NCI-H1048 (cell line): Measurements from ENCODE around the gene ZDHHC1.

Experiments used
- DNase-seq: peaks from one replicate; lab custom pipeline; 2025; lab: John Stamatoyannopoulos, UW

The ZDHHC1 gene

GRCh38 chr16:67415872-67416793 lies at the start of gene ZDHHC1:
Gene ZDHHC1 (minus strand): TSS chr16:67416477. CDS start chr16:67407775, 8,702 bp downstream.
- no peak for DNase-seq

DNA sequence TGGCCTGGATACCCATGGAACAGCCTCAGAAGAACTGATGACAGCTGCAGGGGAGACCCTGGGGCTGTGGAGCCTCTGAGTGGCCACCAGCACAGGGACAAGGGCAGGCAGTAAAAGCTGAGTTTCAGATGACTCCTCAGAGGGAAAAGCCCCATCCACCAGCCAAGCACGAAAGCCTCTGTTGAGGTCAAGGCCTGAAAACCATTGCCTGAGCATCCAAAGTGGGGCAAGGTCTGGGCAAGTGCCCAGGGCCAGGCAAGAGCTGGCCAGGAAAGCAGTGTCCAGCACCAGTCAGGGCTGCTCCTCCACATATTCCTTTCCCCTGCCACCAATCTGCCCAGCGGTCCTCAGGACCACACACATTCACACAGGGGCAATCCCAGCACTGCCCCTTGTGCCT lies 48.3 kb upstream of the ZDHHC1 start:
- no peak for DNase-seq

- no peak for DNase-seq
Observed at GRCh38 chr16:67463691-67464090, 47.4 kb upstream of the ZDHHC1 start.

GRCh38 chr16:67463059-67463458 lies 46.8 kb upstream of the ZDHHC1 start:
- DNase-seq, result no peak

DNA sequence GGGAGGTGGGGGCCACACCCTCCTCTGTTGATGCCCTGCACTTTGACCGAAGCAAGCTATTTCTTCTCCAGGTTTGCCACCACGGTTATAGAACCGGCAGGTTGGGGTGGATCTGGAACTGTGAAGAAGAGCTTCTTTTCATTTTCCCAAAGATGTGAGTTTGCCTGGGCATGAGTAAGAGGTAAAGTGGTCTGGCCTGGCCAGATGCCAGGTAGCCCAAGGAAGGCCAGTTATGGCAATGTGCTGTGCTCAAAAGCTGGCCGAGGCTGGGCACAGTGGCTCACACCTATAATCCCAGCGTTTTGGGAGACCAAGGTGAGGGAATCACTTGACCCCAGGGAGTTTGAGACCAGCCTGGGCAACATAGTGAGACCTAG lies 46.0 kb upstream of the ZDHHC1 start:
- no peak for DNase-seq

DNA sequence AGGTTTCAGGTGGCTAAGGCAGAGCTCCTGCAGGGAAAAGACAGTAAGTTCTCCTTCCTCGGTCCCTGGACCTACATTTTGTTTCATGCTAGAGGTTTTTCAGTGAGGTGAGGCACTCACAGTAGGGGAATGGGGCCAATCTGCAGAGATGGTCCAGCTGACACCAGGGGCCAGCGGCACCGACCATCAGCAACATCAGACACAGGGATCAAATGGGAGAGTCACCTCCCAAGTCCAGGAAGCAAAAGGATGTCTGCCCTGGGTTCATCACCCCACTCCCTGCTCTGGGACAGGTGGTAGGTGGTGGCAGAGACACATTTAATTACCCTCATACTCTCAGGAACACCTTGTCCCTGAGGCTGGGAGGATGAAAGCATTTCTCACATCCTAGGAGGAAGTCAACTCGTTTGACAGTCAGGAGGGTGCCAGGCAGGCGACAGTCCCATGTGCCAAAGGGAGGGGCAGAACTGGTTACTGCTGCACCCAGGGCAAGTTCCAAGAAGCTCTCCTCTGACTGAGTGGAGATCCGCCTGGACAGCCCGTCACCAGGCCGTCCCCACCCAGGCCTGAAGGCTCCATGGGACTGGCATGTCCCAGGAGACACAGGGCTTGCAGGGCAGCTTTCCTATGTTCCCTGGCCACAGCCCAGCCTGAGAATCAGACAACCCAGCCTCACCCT lies 45.5 kb upstream of the ZDHHC1 start:
- no peak for DNase-seq

DNA sequence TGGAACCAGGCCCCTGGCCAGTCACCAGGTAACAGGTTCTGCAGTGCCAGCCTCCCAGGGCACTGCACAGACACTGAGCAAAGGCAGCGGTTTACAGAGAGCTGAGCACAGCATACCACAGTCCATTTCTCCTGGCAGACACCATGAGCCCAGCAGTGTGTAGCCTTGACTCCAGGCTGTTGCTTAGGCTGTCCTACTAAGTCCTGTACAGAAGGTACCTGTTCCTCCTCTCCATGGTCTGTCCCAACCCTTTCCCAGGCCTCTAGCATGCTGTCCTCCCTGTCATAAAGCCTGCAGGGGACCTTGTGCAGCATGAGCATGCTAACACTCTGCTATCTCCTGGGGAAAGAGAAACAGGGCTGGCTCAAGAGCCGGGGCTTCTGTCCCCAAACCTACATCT lies 44.7 kb upstream of the ZDHHC1 start:
- DNase-seq, result no peak

DNA sequence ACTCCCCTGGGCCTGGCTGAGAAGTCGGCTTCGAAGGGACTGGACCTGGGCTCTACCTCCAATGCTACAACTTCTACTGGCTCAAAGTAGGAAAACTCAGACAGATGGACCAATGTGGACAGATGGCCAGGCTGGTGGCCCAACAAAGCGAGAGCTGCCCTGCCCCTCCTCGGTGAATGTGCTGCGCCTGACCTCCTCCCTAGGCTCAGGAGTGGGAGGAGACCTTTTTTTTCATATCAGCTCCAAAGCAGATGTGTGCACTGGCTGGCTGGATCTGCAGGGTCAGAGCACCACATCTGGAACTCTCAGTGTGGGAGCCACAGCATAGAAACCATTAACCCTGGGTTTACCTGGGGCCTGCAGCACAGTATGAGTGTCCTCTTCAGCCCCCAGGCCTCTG lies 43.9 kb upstream of the ZDHHC1 start:
- DNase-seq, result no peak

DNA sequence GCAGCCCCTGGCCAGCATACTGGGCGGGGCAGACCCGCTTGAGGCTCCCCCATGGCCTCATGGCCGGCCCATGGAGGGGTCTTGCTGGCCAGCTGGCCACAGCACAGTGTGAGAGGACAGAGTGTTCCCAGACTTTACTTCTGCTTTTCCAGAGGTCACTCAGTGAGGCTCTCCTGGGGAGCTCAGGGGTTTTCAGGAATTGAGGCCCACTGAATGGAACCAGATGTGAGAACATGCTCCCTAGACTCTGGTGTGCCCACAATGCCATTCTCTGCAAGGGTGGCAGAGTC lies 43.5 kb upstream of the ZDHHC1 start:
- no peak for DNase-seq

- DNase-seq, result no peak
Observed at GRCh38 chr16:67459066-67459860, 43.0 kb upstream of the ZDHHC1 start.

DNA sequence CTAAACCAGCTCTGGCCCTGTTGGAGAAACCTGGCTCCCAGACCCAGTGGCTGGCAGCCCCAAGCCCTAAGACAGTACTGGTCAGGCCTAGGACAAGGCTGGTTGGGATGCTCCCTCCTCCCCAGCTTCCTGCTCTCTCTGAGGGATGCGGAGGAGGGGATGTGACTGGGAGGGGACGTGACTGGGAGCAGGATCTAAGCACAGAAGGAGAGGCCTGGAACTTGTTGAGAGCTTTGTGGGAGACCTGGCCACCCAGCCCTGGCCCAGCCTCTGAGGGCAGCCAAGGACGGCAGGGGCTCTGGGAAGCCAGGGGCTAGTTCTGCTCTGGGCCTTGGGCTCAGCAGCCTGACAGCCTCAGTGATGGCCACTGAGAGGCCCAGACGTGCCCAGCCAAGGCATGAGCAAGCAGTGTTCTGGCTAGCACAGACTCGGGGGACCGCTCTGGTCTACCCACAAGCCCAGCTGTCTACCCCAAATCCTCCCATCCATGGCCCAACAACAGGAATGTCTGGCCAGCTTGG lies 41.9 kb upstream of the ZDHHC1 start:
- no peak for DNase-seq

GRCh38 chr16:67457611-67458010 lies 41.3 kb upstream of the ZDHHC1 start:
- no peak for DNase-seq

DNA sequence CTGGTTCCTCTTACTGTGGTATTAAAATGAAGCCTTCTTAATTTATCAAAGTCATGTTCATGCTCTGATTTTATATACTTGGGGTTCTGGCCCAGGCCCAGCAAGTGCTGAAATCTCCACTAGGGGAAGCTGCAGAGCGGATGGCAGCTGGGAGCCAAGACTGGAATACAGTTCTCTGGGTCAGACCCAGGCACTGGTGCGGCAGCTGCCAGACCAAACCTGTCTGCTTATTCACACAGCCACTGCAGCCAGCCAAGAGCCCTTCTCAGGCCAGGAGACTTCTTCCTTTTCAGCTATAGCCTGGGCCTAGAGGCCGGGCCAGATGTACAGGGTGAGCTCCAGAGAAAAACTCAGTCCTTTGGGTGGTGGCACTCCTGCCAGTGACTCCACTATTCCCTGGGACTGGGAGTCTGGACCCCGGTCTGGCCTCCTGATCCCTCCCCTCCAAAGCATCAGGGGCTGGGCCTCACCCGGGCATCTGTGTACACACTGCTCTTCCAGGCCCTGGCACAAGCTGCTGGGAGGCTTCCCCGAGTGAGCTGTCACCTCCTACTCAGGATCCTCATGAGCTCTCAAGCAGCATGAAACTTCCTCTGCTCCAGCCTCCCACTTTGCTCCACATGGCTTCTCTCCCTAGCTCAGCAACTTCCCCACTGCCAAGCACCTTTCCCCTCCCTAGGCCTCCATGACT lies 40.3 kb upstream of the ZDHHC1 start:
- DNase-seq, result no peak

DNA sequence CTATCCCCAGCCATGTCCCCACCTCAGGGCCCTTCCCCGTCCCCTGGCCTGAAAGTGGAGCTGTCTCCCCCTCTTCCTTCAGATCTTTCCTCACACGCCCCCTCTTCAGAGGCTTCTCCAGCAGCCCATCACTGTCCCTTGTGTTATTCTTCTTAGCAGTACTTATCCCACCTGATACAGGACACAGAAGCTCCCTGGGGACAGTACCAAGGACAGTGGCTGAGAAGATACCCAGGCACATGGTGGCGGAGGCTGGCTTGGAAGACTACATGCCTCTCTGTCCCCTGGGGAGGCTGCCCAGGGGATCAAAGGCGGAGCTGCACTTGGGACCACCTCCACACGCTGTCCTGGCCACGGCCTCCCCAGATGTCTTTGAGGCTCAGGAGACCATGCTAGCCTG lies 38.6 kb upstream of the ZDHHC1 start:
- DNase-seq, result no peak

- DNase-seq, result no peak
Observed at GRCh38 chr16:67454104-67454503, 37.8 kb upstream of the ZDHHC1 start.

DNA sequence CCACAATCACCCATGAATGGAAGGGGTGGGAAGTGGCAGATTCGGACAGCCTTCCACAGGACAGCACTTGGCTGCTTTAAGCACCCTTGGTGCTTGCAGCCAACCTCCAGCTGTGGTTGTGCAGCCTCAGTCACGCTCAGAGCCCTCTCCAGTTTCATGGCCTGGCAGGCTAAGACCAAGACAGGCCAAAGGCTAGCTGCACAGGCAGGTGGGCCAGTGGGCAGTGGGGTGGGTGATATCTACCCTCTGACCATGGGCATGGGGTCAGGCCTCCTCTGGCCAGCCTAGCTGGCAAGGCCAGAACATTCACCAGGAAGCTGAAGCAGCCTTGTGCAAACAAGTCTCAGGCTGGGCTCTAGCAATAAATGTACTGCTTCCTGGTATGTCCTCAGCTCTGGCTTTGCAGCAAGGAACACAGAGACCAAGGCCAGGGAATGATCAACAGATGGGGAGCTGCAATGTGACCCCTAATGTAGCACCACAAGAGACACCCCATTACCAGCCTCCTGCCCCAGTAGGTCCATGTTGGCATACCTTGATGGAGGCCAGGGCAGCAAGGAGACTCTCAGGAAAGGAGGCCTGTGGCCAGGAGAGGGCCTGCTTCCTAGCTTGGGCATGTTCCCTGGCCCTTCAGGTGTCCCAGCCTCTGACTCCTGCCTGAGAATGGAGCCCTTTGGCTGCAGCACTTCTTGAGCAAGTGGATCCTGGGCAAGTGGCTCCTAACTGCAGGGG lies 35.6 kb upstream of the ZDHHC1 start:
- DNase-seq, result no peak

DNA sequence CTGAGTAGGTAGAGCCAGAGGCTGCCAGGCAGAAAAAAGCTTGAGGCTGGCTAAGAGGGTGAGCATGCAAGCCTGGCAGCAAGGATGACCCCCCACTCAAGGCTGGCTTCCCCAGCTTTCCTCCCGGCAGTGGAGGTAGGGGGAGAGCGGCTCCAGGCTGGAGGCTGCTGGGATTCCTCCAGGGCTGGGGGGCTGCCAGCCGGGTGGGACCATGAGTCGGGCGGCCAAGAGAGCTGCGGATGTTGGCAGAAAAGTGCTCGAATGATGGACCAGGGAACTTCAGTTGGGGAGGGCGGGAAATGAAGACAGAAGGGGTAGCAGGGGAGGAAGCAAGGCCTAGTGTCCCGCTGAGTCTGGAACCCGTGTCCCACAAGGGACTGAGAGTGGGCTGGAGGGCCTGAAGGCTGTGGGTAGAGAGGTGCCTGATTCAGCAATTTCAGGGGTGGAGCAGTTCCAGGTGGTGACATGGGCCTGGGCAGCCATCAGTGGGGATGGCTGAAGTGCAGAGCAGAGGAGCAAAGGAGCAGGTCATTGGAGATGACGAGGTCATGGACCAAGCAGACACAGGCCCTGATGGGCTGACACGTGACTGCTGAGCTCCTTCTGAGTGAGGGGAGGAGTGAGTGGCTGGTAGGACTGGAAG lies 34.9 kb upstream of the ZDHHC1 start:
- DNase-seq, result no peak

DNA sequence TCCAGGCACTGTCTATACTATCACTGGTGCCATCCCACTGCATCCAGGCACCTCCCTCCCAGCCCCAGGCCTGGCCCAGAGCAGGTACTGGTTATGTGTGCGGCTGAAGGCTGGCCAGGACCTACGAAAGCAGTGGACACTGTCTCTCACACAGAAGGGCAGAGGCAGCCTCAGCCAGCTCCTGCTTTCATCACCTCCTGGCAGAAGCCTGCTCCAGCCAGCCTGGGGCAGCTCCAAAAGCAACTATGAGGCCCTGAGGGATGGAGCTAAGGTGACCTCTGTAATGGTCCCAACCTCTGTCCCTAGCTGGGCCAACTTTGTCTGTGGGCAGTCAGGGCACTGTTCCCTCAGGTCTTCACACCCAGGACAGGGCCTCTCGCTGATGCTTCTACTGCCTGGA lies 33.5 kb upstream of the ZDHHC1 start:
- DNase-seq, result no peak

GRCh38 chr16:67449336-67449735 lies 33.1 kb upstream of the ZDHHC1 start:
- no peak for DNase-seq

- DNase-seq, result no peak
Observed at GRCh38 chr16:67448580-67448979, 32.3 kb upstream of the ZDHHC1 start.
